ENCODE data around the gene GPX4. TPM values are rescaled to one million over a fixed set of nuclear protein-coding genes. Genes with fewer than 3 reads are reported as not detected.

Gene GPX4
- total RNA-seq, 1 donor from 2014 or later = 289 TPM

DNA sequence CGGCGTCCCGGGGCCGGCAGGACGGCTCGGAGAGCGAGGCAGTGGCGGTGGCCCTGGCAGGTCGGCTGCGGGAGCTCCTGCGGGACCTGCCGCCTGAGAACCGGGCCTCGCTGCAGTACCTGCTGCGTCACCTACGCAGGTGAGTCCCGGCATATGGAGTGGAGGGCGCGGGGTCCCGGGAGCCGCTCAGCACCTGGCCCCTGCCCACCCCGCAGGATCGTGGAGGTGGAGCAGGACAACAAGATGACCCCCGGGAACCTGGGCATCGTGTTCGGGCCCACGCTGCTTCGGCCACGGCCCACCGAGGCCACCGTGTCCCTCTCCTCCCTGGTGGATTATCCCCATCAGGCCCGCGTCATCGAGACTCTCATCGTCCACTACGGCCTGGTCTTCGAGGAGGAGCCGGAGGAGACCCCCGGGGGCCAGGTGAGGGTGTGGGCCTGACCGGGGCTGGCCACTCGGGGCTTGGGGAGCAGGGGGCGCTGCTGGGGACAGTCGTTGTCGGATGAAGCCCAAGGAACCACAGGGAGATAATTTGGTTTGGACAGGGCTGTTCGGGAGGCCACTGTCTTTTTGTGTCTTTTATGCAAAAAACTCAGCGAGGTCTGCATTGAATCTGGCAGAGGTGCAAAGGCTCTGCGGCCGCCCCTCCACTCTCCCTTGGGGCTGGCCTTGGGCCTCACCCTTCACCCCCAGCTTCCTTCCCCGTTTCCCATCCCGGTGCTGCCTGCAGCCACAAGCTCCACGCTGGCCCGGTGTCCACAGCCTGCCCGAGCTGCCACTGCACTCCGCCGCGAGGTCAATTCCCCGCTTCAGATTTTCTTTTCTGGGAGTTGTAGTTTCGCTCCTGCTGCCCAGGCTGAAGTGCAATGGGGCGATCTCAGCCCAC is 20.6 kb upstream of the GPX4 start:
- Mint-ChIP-seq H3K27me3 (ENCODE audit: insufficient read depth, low read depth) (peaks cover 2% of the 10 kb centered on the region), H3K27ac (no peak overlapping the region), H3K36me3 (peaks cover 7% of the 10 kb centered on the region), H3K4me1 (peaks cover 2% of the 10 kb centered on the region), H3K4me3 (peak overlapping the region; percentile 63), H3K9me3 (no peaks in the 10 kb centered on the region)
- H3K4me2 ChIP-seq = peak overlapping the region; percentile 76
- H3K79me2 ChIP-seq (ENCODE audit: low read depth) = no peaks in the 10 kb centered on the region
- no peak overlapping the region for H3K27ac ChIP-seq
- H3F3A ChIP-seq (ENCODE audit: low read depth) = peaks cover 25% of the 10 kb centered on the region
- H3K9me3 ChIP-seq (ENCODE audit: low read depth) = no peaks in the 10 kb centered on the region
- no peak overlapping the region for H3K9ac ChIP-seq
- H3K36me3 ChIP-seq = no peaks in the 10 kb centered on the region
- H3K4me1 ChIP-seq = peaks cover 10% of the 10 kb centered on the region
- H3K27me3 ChIP-seq = peaks cover 4% of the 10 kb centered on the region
- H4K20me1 ChIP-seq (ENCODE audit: low read depth) = peaks cover 23% of the 10 kb centered on the region
- peak overlapping the region; percentile 84 for H2AFZ ChIP-seq (replicated peaks)
- DNase-seq (ENCODE audit: low spot score) = no peak
- TF ChIP-seq EZH2phosphoT487 (IDR thresholded peaks at IDR 0.05) = no peak
- no peak for TF ChIP-seq EZH2 (IDR thresholded peaks at IDR 0.05)
- no peak for TF ChIP-seq CTCF (IDR thresholded peaks at IDR 0.05)
- peak overlapping the region; percentile 57 for H3K4me3 ChIP-seq

DNA sequence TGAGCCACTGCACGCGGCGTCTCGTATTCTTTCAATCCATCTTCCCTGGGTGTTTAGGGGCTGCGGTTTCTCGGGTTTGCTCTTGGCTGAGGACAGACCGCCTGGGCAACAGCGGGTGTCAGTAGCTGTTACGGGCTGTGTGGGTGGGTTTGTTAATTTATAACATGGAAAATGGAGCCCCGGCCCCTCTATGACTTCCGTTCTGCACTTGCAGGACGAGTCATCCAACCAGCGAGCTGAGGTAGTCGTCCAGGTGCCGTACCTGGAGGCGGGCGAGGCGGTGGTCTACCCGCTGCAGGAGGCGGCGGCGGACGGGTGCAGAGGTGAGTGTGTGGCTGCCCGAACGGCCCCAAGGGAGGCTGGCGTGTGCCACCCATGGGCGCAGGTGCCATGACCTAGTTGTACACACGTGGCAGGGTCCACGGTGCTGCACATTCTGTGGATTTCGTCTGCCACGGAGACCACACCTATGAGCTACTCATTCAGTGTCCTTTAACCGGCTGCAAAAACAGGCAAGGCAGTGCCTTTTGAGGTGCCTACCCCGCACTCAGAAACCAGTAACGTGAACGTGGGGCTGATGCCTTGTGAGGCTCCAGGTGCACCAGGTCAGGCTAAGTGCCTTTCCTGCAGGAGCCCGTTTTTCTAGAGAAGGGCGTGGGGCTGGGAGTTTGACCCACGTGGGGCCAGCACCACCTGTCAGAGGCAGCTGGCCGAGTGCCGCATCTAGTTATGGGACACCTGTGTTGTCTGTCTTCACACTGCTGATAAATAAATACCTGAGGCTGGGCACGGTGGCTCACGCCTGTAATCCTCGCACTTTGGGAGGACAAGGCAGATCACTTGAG is 19.5 kb upstream of the GPX4 start:
- H3K79me2 ChIP-seq (ENCODE audit: low read depth) = no peaks in the 10 kb centered on the region
- peaks cover 4% of the 10 kb centered on the region for H3K27me3 ChIP-seq
- no peak overlapping the region for H3K4me3 Mint-ChIP-seq
- no peak overlapping the region for H2AFZ ChIP-seq (replicated peaks)
- no peaks in the 10 kb centered on the region for H3K9me3 ChIP-seq (ENCODE audit: low read depth)
- no peak overlapping the region for H3K4me3 ChIP-seq
- peaks cover 2% of the 10 kb centered on the region for H3K27me3 Mint-ChIP-seq (ENCODE audit: insufficient read depth, low read depth)
- peaks cover 2% of the 10 kb centered on the region for H3K4me1 Mint-ChIP-seq
- H3K36me3 Mint-ChIP-seq = peaks cover 7% of the 10 kb centered on the region
- DNase-seq (ENCODE audit: low spot score) = no peak
- no peak overlapping the region for H3K4me2 ChIP-seq
- no peak overlapping the region for H3K9ac ChIP-seq
- no peak overlapping the region for H3K27ac Mint-ChIP-seq
- H3K9me3 Mint-ChIP-seq = no peaks in the 10 kb centered on the region
- H3K36me3 ChIP-seq = no peaks in the 10 kb centered on the region
- H3K27ac ChIP-seq = no peak overlapping the region
- no peak for TF ChIP-seq EZH2 (IDR thresholded peaks at IDR 0.05)
- TF ChIP-seq EZH2phosphoT487 (IDR thresholded peaks at IDR 0.05) = no peak
- no peak for TF ChIP-seq CTCF (IDR thresholded peaks at IDR 0.05)
- peaks cover 23% of the 10 kb centered on the region for H4K20me1 ChIP-seq (ENCODE audit: low read depth)
- peaks cover 10% of the 10 kb centered on the region for H3K4me1 ChIP-seq
- peaks cover 26% of the 10 kb centered on the region for H3F3A ChIP-seq (ENCODE audit: low read depth)

DNA sequence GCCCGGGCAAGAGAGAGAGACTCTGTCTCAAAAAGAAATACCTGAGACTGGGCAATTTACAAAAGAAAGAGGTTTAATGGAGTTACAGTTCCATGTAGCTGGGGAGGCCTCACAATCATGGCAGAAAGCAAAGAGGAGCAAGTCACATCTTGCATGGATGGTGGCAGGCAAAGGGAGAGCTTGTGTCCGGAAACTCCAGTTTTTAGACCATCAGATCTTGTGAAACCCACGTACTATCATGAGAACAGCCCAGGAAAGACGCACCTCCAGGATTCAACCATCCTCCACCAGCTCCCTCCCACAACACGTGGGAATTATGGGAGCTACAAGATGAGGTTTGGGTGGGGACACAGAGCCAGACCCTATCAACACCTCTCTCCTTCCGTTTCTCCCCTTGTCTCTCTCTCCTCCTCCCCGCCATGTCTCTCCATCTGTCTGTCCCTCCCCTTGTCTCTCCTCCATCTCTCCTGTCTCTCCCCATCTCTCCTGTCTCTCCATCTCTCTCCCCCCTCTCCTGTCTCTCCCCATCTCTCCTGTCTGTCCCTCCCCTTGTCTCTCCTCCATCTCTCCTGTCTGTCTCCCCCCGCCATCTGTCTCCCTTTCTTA is 18.6 kb upstream of the GPX4 start:
- H3K36me3 Mint-ChIP-seq = peaks cover 7% of the 10 kb centered on the region
- peaks cover 2% of the 10 kb centered on the region for H3K27me3 Mint-ChIP-seq (ENCODE audit: insufficient read depth, low read depth)
- H3K9me3 Mint-ChIP-seq = no peaks in the 10 kb centered on the region
- H3K4me3 Mint-ChIP-seq = peak overlapping the region; percentile 36
- Histone ChIP-seq H3K4me2 (no peak overlapping the region), H4K20me1 (ENCODE audit: low read depth) (peaks cover 23% of the 10 kb centered on the region), H3K27ac (no peak overlapping the region), H3K4me3 (no peak overlapping the region), H3K9ac (no peak overlapping the region), H3K27me3 (peaks cover 4% of the 10 kb centered on the region), H3K79me2 (ENCODE audit: low read depth) (no peaks in the 10 kb centered on the region), H3K36me3 (no peaks in the 10 kb centered on the region), H2AFZ (replicated peaks) (no peak overlapping the region), H3K9me3 (ENCODE audit: low read depth) (no peaks in the 10 kb centered on the region), H3F3A (ENCODE audit: low read depth) (peaks cover 22% of the 10 kb centered on the region), H3K4me1 (peaks cover 10% of the 10 kb centered on the region)
- TF ChIP-seq EZH2phosphoT487 (IDR thresholded peaks at IDR 0.05) = no peak
- TF ChIP-seq CTCF (IDR thresholded peaks at IDR 0.05) = no peak
- TF ChIP-seq EZH2 (IDR thresholded peaks at IDR 0.05) = no peak
- peaks cover 2% of the 10 kb centered on the region for H3K4me1 Mint-ChIP-seq
- DNase-seq (ENCODE audit: low spot score) = no peak
- peak overlapping the region; percentile 16 for H3K27ac Mint-ChIP-seq

Data from neural progenitor cell (in vitro differentiated cells).